Stimulated activated CD4-positive, alpha-beta T cell treated with anti-CD3 and anti-CD28 coated beads, Interleukin-1b, Interleukin-23, amount 100 ng/mL, for 4 hours (primary cell): ENCODE measurements around the gene DDOST.

ENCODE experiments used
- DNase-seq, 2 donors: peaks; one replicate each; pipeline ENCODE4 v3.0.0-alpha.2; 2020; ENCODE audit warnings: low read depth in 2 of 2

DDOST gene

DNA sequence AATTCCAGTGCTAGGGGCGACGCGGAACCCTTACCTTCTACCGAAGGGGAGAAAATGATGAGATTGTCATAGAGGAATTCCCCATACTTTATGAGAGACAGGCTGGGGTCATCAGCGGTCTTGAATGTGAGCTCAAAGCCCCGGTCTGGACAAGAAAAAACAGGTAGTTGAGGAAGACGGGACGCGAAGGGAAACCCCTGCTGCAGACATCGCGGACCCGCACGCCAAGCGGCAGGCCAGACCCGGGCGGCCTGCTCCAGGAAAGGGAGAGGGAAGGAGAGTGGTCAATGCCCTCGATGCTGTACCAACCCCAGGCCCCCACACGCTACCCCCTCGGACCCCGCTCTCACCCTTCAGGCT lies 342 bp downstream of the DDOST start:
- DNase-seq: no peak

GRCh38 chr1:20660363-20660762 lies 806 bp downstream of the DDOST start:
- no peak for DNase-seq

DNA sequence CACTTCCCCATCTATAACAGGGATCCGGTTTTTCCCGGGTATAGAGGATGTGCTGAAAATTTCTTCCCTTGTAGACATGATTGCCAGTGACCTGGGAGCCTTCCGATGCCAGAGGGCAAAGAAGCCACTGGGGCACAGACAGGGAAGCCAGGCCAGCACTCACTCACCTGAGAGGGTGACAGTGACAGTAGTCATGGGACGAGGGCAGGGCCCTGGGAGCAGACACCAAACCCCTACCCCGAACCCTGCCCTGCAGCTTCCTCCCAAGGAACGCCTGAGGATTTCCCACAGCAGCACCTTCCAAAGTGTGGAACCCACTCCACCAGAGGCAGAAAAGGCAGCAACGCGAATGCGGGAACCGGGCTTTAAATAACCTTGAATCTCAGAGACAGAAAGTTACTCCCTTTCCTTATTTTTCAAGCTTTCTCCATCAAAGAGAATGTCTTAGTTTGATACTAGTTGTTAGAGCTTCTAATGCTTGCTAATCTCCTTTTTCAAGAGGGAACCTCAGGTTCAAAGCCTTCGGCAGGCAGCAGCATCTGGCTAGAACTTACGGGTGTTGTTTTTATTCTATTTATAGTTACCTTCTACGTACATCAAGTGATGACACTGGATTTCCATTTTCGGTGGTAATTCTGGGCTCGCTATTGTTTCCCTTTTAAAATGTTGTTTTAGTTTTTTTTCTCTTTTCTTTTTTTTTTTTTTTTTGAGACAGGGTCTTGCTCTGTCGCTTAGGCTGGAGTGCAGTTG lies 2.8 kb downstream of the DDOST start:
- DNase-seq: no peak

- no peak for DNase-seq
These were observed 4.1 kb downstream of the DDOST start for GRCh38 chr1:20657024-20657423.

- DNase-seq: no peak
These were observed 7.0 kb downstream of the DDOST start for GRCh38 chr1:20654104-20654690.

DNA sequence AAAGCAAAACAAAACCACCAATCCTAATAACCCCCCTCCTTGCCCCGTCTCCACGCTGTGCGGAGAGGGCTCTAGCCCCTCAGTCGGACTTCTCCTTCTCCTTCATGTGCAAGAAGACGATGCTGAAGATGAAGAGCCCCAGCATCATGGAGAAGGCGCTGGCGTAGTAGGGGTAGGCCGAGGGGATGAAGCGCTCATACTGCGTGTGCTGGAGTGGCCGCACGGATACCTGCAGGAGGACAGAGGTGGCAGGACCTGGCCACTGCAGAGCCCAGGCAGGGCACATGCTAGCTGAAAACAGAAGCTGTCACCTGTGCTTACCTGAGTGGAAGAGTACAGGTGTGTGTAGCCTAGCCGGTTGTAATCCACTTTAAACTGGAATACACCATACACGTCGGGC lies 8.9 kb downstream of the DDOST start:
- no peak for DNase-seq

DNA sequence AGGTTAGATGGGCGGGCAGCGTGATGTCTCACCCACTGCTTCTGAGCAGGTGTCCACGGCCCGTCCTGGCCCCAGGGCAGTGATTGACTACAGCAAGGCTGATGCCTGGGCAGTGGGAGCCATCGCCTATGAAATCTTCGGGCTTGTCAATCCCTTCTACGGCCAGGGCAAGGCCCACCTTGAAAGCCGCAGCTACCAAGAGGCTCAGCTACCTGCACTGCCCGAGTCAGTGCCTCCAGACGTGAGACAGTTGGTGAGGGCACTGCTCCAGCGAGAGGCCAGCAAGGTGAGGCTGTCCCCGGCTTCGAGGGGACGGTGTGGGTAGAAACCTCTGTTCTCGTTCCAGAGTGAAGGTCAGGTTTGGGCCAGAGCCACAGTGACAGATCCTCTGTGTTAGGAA lies 12.2 kb downstream of the DDOST start:
- no peak for DNase-seq

DNA sequence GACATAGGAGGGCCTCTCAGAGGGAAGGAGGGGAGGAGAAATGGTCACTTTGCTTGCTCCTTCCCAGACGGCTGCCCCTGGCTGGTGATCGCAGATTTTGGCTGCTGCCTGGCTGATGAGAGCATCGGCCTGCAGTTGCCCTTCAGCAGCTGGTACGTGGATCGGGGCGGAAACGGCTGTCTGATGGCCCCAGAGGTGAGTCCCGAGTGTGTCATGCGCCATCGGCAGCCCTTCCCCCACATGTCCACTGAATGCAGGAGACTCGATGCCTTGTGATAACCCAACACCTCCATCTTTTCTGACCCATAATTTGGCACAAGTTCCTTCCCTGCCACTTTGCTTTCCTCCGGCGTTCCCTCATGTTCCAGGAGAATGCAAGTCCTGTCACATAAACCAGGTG lies 12.7 kb downstream of the DDOST start:
- no peak for DNase-seq

- no peak for DNase-seq
These were observed 15.8 kb downstream of the DDOST start for GRCh38 chr1:20645414-20645813.

GRCh38 chr1:20644416-20644815 lies 16.8 kb downstream of the DDOST start:
- no peak for DNase-seq

- no peak for DNase-seq
These were observed 18.1 kb downstream of the DDOST start for GRCh38 chr1:20643080-20643479.

DNA sequence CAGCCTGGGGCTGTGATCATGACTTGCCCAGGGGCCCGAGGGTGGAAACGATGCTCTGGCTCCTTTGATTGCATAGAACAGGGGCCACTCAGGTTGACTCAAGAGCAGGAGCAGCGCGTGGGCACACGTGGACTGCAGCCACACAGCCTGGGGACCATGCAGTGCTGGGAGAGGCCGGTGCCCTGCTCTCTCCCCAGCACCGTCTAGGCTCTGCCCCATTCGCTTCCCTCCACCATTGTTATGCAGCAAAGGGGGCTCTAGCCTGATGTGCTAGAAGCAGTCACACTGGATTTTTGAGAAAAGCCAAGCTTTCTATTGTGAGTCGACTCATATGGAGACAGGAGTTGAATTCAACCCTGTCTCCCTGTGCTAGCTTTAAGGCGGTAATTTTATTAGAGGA lies 19.2 kb downstream of the DDOST start:
- no peak for DNase-seq

- peak; percentile 21 to 45 for DNase-seq
These were observed 21.0 kb downstream of the DDOST start for GRCh38 chr1:20640183-20640597.

- no peak for DNase-seq
These were observed 24.3 kb downstream of the DDOST start for GRCh38 chr1:20636785-20637347.

GRCh38 chr1:20634594-20635084 lies 26.5 kb downstream of the DDOST start:
- no peak for DNase-seq

- no peak for DNase-seq
These were observed 27.0 kb downstream of the DDOST start for GRCh38 chr1:20634065-20634593.

DNA sequence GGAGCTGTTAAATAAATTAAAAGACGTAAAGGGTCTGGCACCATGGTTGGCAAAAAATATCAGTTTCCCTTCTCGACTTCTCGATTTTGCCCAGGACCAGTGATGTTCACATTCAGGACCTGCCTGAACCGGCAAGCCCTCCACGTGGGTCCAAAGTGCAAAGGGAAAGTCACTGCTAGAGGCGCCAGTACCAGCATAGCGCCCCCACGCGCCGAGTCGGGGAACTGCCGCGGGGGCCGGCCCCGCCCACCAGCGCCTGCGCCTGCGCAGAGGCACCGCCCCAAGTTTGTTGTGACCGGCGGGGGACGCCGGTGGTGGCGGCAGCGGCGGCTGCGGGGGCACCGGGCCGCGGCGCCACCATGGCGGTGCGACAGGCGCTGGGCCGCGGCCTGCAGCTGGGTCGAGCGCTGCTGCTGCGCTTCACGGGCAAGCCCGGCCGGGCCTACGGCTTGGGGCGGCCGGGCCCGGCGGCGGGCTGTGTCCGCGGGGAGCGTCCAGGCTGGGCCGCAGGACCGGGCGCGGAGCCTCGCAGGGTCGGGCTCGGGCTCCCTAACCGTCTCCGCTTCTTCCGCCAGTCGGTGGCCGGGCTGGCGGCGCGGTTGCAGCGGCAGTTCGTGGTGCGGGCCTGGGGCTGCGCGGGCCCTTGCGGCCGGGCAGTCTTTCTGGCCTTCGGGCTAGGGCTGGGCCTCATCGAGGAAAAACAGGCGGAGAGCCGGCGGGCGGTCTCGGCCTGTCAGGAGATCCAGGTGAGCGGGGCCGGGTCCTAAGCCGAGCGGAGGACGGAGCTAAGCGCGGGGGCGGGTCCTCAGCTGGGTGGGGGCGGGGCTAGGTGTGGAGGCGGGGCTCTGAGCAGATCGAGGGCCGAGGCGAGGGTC lies 27.7 kb downstream of the DDOST start, which contains the start of gene PINK1:
Gene PINK1, plus strand, starts transcription at position 269 of the 875 bp plus-strand sequence. Its CDS starts 91 bp downstream, at position 360.
- DNase-seq: peak; percentile 76 to 78

GRCh38 chr1:20632386-20632785 lies 28.8 kb downstream of the DDOST start:
- no peak for DNase-seq

- no peak for DNase-seq
These were observed 30.4 kb downstream of the DDOST start for GRCh38 chr1:20630729-20631128.

- DNase-seq: no peak
These were observed 34.6 kb downstream of the DDOST start for GRCh38 chr1:20626524-20626923.

GRCh38 chr1:20626098-20626427 lies 35.1 kb downstream of the DDOST start:
- DNase-seq: no peak
